HG02571 (cell line): ENCODE measurements around the gene SH3TC1.

Source experiments
- ATAC-seq: cut with Tn5 transposase; IDR thresholded peaks from one replicate; pipeline ENCODE4 v1.9.1; 2021; ENCODE audit warnings: mild to moderate bottlenecking, moderate library complexity; ENCODE audit not compliant: unreplicated experiment

SH3TC1 gene

GRCh38 chr4:8198906-8199593 lies at the start of gene SH3TC1:
Gene SH3TC1 (plus strand): TSS chr4:8199290. CDS start chr4:8205195, 5,905 bp downstream.
- peak; percentile 75 for ATAC-seq

GRCh38 chr4:8149664-8150063 lies 49.4 kb upstream of the SH3TC1 start:
- no peak for ATAC-seq

GRCh38 chr4:8150152-8151090 lies 48.7 kb upstream of the SH3TC1 start:
- ATAC-seq, result no peak

GRCh38 chr4:8151165-8151650 lies 47.9 kb upstream of the SH3TC1 start:
- ATAC-seq, result no peak

GRCh38 chr4:8152090-8152864 lies 46.8 kb upstream of the SH3TC1 start:
- no peak for ATAC-seq

GRCh38 chr4:8152865-8153257 lies 46.2 kb upstream of the SH3TC1 start:
- ATAC-seq, result no peak

- ATAC-seq, result no peak
These were observed 45.6 kb upstream of the SH3TC1 start for GRCh38 chr4:8153441-8153840.

GRCh38 chr4:8155048-8155447 lies 44.0 kb upstream of the SH3TC1 start:
- ATAC-seq, result no peak

GRCh38 chr4:8155660-8156421 lies 43.2 kb upstream of the SH3TC1 start:
- no peak for ATAC-seq

- no peak for ATAC-seq
These were observed 42.5 kb upstream of the SH3TC1 start for GRCh38 chr4:8156617-8157016.

GRCh38 chr4:8157496-8157895 lies 41.6 kb upstream of the SH3TC1 start:
- ATAC-seq, result no peak

GRCh38 chr4:8157944-8158709 lies 41.0 kb upstream of the SH3TC1 start:
- ATAC-seq, result no peak

GRCh38 chr4:8158710-8159536 lies 40.2 kb upstream of the SH3TC1 start, which contains the start of gene ABLIM2:
Gene ABLIM2 (minus strand): TSS chr4:8158813. CDS start chr4:8158689, 124 bp downstream.
- peak; percentile 95 for ATAC-seq

GRCh38 chr4:8159537-8160232 lies 39.4 kb upstream of the SH3TC1 start:
- no peak for ATAC-seq

- ATAC-seq, result no peak
These were observed 38.9 kb upstream of the SH3TC1 start for GRCh38 chr4:8160233-8160560.

GRCh38 chr4:8160572-8160971 lies 38.5 kb upstream of the SH3TC1 start:
- no peak for ATAC-seq

GRCh38 chr4:8162625-8163024 lies 36.5 kb upstream of the SH3TC1 start:
- no peak for ATAC-seq

GRCh38 chr4:8163026-8163425 lies 36.1 kb upstream of the SH3TC1 start:
- no peak for ATAC-seq
